AG09309 (cell line): ENCODE data around the gene PRR23E.

Source experiments
- DNase-seq: peaks from one replicate; pipeline ENCODE4 v3.0.0-alpha.2; 2010; ENCODE audit warnings: low read depth
- H3K4me3 ChIP-seq: 2 replicates; pipeline ENCODE4 v1.5.1; 2011; ENCODE audit warnings: mild to moderate bottlenecking, low read depth, low read length, moderate library complexity; ENCODE audit not compliant: control insufficient read depth
- CTCF ChIP-seq: IDR thresholded peaks from 2 replicates; pipeline ENCODE4 v1.5.1; 2011; ENCODE audit warnings: mild to moderate bottlenecking, low read depth, low read length, inconsistent platforms; ENCODE audit not compliant: insufficient read depth, control insufficient read depth; ENCODE audit errors: missing control alignments

PRR23E gene

DNA sequence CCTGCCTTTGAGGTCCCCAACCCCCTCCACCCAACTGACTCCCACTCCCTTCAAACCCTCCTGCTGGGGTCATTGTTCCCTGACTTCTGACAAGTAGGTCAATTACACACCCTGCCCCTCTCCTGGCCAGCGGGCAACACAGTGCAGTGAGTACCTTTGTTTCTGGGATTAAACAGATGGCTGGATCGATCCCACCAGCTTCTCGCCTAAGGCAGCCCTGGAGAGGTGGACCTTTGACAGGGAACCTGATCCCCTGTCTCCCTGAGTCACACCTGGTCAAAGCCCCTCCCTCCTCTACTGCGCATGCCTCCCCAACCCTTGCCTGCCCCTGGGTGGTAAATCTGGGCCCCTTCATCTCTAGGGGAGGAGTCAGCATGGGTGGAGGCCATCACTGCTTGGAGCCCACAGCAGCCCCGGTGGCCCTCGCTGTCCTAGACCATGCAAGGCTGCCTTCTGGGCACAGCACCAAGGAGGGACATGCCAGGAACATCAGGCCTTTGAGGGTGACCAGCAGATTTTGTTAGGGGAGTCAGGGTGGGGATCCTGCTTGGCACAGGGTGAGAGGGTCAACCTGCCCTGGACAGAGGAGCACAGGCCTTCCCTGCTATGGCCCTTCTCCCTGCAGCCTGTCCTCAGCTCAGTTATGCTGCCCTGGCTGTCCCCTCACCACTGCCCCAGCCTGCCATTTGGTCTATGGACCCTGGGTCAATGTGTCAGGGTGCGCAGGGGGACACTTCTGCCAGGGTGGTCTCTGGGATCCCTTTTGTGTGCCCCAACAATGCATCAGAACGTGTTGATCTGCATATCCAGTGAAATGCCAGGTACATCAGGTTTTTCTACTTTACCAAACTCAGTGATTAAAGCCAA is 9.8 kb upstream of the PRR23E start:
- TF ChIP-seq CTCF: no peak
- no peak for DNase-seq

GRCh38 chr3:127183931-127184869 is 8.7 kb upstream of the PRR23E start:
- DNase-seq: no peak
- no peak overlapping the region for H3K4me3 ChIP-seq
- TF ChIP-seq CTCF: no peak

More for the DNA sequence above, 9.8 kb upstream of the PRR23E start:
- no peak overlapping the region for H3K4me3 ChIP-seq

DNA sequence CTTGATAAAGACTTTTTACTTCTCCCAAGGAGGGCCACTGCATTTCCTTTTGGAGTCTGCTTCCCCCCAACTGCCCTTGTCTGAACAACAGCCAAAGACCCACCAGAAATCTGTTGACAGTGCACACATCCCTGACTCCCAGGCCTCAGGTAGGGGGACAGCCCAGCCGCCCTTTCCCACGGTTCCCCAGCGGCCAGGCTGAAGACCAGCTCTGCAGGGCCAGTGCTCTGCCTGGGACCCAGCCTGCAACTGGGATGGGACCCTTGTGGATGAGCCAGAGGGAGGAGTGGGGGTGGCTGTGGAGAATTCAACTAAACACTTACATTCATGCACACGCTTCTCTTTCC is 8.1 kb upstream of the PRR23E start:
- no peak for TF ChIP-seq CTCF
- no peak overlapping the region for H3K4me3 ChIP-seq
- DNase-seq: no peak

GRCh38 chr3:127185268-127185667 is 7.7 kb upstream of the PRR23E start:
- no peak for TF ChIP-seq CTCF
- H3K4me3 ChIP-seq: no peak overlapping the region
- DNase-seq: no peak

- no peak for TF ChIP-seq CTCF
- no peak for DNase-seq
- H3K4me3 ChIP-seq: no peak overlapping the region
Measured at GRCh38 chr3:127185962-127186674, 6.8 kb upstream of the PRR23E start.

GRCh38 chr3:127187316-127187715 is 5.6 kb upstream of the PRR23E start:
- no peak for TF ChIP-seq CTCF
- no peak for DNase-seq

More at GRCh38 chr3:127187316-127187715, 5.6 kb upstream of the PRR23E start:
- no peak overlapping the region for H3K4me3 ChIP-seq
